DND-41 (cell line): ENCODE results near the gene SNX1.

Experiments
- ATAC-seq: fragments of 200-7000 bp; cut with Tn5 transposase; 3 replicates; pipeline ENCODE4 v1.9.1; 2021; ENCODE audit warnings: low read depth; ENCODE audit not compliant: insufficient read depth
- DNase-seq: peaks from one replicate; pipeline ENCODE4 v3.0.0-alpha.2; 2020
- H2AFZ ChIP-seq: 2 replicates; pipeline ENCODE4 v1.6.0; 2012; ENCODE audit warnings: low read depth, low read length
- H3K27ac ChIP-seq: 2 replicates; pipeline ENCODE4 v1.5.1; 2012; ENCODE audit warnings: low read length, inconsistent platforms
- H3K27me3 ChIP-seq: fragments of 200-600 bp; sonication (generic); 2 replicates; pipeline ENCODE4 v1.6.0; 2012; ENCODE audit warnings: low read length, mild to moderate bottlenecking, inconsistent platforms; ENCODE audit not compliant: insufficient read depth, poor library complexity
- H3K36me3 ChIP-seq: 2 replicates; pipeline ENCODE4 v1.5.1; 2012; ENCODE audit warnings: low read length, inconsistent platforms; ENCODE audit not compliant: insufficient read depth
- H3K4me1 ChIP-seq: 2 replicates; pipeline ENCODE4 v1.5.1; 2012; ENCODE audit warnings: mild to moderate bottlenecking, low read length; ENCODE audit not compliant: insufficient read depth
- H3K4me2 ChIP-seq: 2 replicates; pipeline ENCODE4 v1.6.0; 2012; ENCODE audit warnings: mild to moderate bottlenecking, moderate library complexity, low read length, inconsistent platforms; ENCODE audit not compliant: insufficient read depth
- H3K4me3 ChIP-seq, 2 experiments: fragments of 200-600 bp in 1 of 2; shearing (Covaris generic) in 1 of 2; 2 replicates each; pipeline ENCODE4 v1.5.1; 2012 to 2016; ENCODE audit warnings: inconsistent platforms in 2 of 2, low read length in 2 of 2, mild to moderate bottlenecking in 2 of 2, low read depth in 1 of 2, moderate library complexity in 1 of 2
- H3K79me2 ChIP-seq: 2 replicates; pipeline ENCODE4 v1.6.0; 2012; ENCODE audit warnings: low read length, inconsistent platforms; ENCODE audit not compliant: insufficient read depth
- H3K9ac ChIP-seq: 2 replicates; pipeline ENCODE4 v1.6.0; 2012; ENCODE audit warnings: low read depth, mild to moderate bottlenecking, inconsistent platforms, low read length, moderate library complexity
- H3K9me3 ChIP-seq: 2 replicates; pipeline ENCODE4 v1.5.1; 2012; ENCODE audit warnings: low read length, moderate library complexity, mild to moderate bottlenecking, inconsistent platforms; ENCODE audit not compliant: insufficient read depth, severe bottlenecking
- H4K20me1 ChIP-seq: 2 replicates; pipeline ENCODE4 v1.6.0; 2012; ENCODE audit warnings: low read length; ENCODE audit not compliant: insufficient read depth
- EZH2 ChIP-seq: IDR thresholded peaks from 3 replicates; pipeline ENCODE4 v1.6.1; 2012; ENCODE audit warnings: borderline replicate concordance, low read depth, mild to moderate bottlenecking, moderate library complexity, low read length, inconsistent platforms; ENCODE audit not compliant: severe bottlenecking
- TF ChIP-seq, protein P1 (sequence below): IDR thresholded peaks from 2 replicates; pipeline ENCODE4 v1.5.1; 2012; ENCODE audit warnings: borderline replicate concordance, low read length, moderate library complexity, mild to moderate bottlenecking; ENCODE audit not compliant: poor library complexity, severe bottlenecking; ENCODE audit errors: extremely low read depth

Gene SNX1

GRCh38 chr15:64161688-64162477 is 66.1 kb downstream of the SNX1 start:
- Histone ChIP-seq H3K9me3 (no peaks in the 10 kb centered on the region), H3K27me3 (no peaks in the 10 kb centered on the region), H3K4me2 (peak overlapping the region; percentile 86), H3K79me2 (peaks cover 32% of the 10 kb centered on the region), H3K4me1 (peaks cover 48% of the 10 kb centered on the region), H4K20me1 (peaks cover 6% of the 10 kb centered on the region; the same call in 1 of the 2 replicates), H2AFZ (no peak overlapping the region), H3K9ac (peak overlapping the region; percentile 73), H3K27ac (peak overlapping the region; percentile 73), H3K4me3 (peak overlapping the region; percentile 72 to 82; a peak in 3 of 4 replicates), H3K36me3 (peaks cover 39% of the 10 kb centered on the region)
- ATAC-seq = no peak
- TF ChIP-seq, protein P1, sequence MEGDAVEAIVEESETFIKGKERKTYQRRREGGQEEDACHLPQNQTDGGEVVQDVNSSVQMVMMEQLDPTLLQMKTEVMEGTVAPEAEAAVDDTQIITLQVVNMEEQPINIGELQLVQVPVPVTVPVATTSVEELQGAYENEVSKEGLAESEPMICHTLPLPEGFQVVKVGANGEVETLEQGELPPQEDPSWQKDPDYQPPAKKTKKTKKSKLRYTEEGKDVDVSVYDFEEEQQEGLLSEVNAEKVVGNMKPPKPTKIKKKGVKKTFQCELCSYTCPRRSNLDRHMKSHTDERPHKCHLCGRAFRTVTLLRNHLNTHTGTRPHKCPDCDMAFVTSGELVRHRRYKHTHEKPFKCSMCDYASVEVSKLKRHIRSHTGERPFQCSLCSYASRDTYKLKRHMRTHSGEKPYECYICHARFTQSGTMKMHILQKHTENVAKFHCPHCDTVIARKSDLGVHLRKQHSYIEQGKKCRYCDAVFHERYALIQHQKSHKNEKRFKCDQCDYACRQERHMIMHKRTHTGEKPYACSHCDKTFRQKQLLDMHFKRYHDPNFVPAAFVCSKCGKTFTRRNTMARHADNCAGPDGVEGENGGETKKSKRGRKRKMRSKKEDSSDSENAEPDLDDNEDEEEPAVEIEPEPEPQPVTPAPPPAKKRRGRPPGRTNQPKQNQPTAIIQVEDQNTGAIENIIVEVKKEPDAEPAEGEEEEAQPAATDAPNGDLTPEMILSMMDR = no peak
- TF ChIP-seq EZH2 = no peak
- DNase-seq = no peak

DNA sequence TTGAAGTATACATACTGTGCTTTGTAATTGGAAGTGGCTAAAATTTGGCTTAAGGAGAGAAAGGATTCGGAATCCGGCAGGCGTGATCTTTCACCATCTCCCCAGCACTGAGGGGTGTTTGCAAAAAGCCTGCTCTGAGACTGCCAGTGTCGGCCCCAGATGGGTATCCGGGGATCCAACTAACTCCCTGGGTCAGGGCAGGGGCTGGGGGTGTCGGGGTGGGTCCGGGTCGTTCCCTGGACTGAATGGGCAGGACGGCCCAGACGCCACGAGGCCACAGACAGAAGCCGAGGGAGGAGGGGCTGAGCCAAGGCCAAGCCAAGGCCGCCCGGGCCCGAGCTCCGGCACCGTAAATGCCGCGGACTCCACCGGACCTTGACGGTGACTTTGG is 66.7 kb downstream of the SNX1 start:
- no peak for TF ChIP-seq EZH2
- TF ChIP-seq, protein P1 = no peak
- DNase-seq = no peak
- peak overlapping the region; percentile 73 for H3K27ac ChIP-seq
- peaks cover 32% of the 10 kb centered on the region for H3K79me2 ChIP-seq
- no peaks in the 10 kb centered on the region for H3K9me3 ChIP-seq
- H3K27me3 ChIP-seq = no peaks in the 10 kb centered on the region
- H2AFZ ChIP-seq = peak overlapping the region; percentile 62
- peak overlapping the region; percentile 86 for H3K4me2 ChIP-seq
- H4K20me1 ChIP-seq = peaks cover 6% of the 10 kb centered on the region; the same call in 1 of the 2 replicates
- H3K36me3 ChIP-seq = peaks cover 33% of the 10 kb centered on the region
- H3K4me1 ChIP-seq = peaks cover 48% of the 10 kb centered on the region
- H3K9ac ChIP-seq = peak overlapping the region; percentile 73
- peak; percentile 4 for ATAC-seq
- peak overlapping the region; percentile 72 to 82; a peak in 3 of 4 replicates for H3K4me3 ChIP-seq

DNA sequence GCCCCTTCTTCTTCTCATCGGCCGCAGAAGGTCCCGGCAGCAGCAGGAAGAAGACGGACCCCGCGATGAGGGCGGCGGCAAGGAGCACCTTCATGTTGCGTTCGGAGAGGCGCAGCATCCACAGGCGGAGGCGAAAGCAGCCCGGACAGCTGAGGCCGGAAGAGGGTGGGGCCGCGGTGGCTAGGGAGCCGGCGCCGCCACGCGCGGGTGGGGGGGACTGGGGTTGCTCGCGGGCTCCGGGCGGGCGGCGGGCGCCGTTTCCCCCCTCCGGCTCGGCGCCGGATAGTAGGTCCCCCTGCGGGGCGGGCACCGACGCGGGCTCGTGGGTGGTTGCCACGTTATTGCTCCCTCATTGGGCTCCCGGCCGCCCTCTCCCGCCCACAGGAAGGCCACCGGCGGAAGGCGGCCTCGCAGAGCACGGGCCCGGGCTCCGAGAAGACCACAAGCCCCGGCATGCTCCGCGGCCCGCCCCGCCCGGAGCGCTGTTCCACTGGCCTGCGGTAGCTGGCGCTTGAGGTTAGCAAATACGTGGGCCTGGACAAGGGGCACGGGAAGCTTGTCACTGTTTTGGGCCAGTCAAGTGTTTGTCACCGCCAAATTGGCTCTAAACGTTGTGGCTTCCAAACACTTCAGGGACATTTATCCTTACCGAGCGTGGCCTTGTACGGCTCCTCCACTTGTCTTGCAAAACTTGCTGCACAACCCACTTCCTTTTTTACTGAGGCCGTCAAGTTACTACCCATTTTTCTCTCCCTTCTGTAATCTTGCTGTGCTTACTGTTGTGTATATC is 67.3 kb downstream of the SNX1 start, which contains the start of gene PPIB:
Gene PPIB (minus strand): TSS at position 154 of the 790 bp plus-strand sequence. CDS start 36 bp downstream, at position 118.
- Histone ChIP-seq H3K27me3 (no peaks in the 10 kb centered on the region), H3K36me3 (peaks cover 27% of the 10 kb centered on the region), H4K20me1 (peaks cover 6% of the 10 kb centered on the region; the same call in 1 of the 2 replicates), H3K4me2 (peak within 1 kb of the TSS; percentile 86), H2AFZ (peak within 1 kb of the TSS; percentile 93), H3K4me1 (peaks cover 48% of the 10 kb centered on the region), H3K79me2 (peaks cover 32% of the 10 kb centered on the region), H3K9ac (peak within 1 kb of the TSS; percentile 73), H3K27ac (peak within 1 kb of the TSS; percentile 92), H3K4me3 (peak within 1 kb of the TSS; percentile 75 to 90), H3K9me3 (no peaks in the 10 kb centered on the region)
- DNase-seq (peak; percentile 96), ATAC-seq (peak; percentile 94)
- no peak for TF ChIP-seq EZH2
- TF ChIP-seq, protein P1 = peak; percentile 67
